GM12878 (cell line): ENCODE measurements around the gene TNP2. TPM values are rescaled to one million over a fixed set of nuclear protein-coding genes. Genes with fewer than 3 reads are reported as not detected.

Source experiments
- ATAC-seq: fragments of 200-7000 bp; cut with Tn5 transposase; 3 replicates; pipeline ENCODE4 v1.9.1; 2020; ENCODE audit warnings: mild to moderate bottlenecking, moderate library complexity
- BruUV-seq: library from RNA; stranded (reverse); fragments of 400-500 nt; replicated peaks from 2 replicates; lab custom pipeline; 2021; lab: Mats Ljungman, UMichigan
- CTCF ChIA-PET: fragments of 300-600 bp; sonication (Branson Sonifier 250); formaldehyde crosslinking; extraction: SDS; loops from one replicate; lab custom pipeline; 2021; ENCODE audit warnings: inconsistent platforms; lab: Yijun Ruan, JAX
- POLR2A ChIA-PET: fragments of 350-600 bp; formaldehyde crosslinking; extraction: SDS; loops from one replicate; lab custom pipeline; 2021; ENCODE audit warnings: inconsistent platforms; lab: Charles Lee
- RAD21 ChIA-PET: fragments of 300-600 bp; sonication (Branson Sonifier 250); formaldehyde crosslinking; loops from one replicate; lab custom pipeline; 2023; ENCODE audit warnings: antibody characterized with exemption; ENCODE audit not compliant: unreplicated experiment; lab: Charles Lee
- SMC1A ChIA-PET: fragments of 300-600 bp; sonication (Branson Sonifier 250); formaldehyde crosslinking; loops from one replicate; lab custom pipeline; 2023; ENCODE audit not compliant: unreplicated experiment, uncharacterized antibody; lab: Charles Lee
- DNase-seq: peaks from one replicate; pipeline ENCODE4 v3.0.0-alpha.2; 2011; ENCODE audit warnings: low read depth, low spot score
- FAIRE-seq: peaks from 3 replicates; lab custom pipeline; 2011; peaks lifted over from hg19 to GRCh38; lab: Jason Lieb, UNC
- H2AFZ ChIP-seq: 2 replicates; pipeline ENCODE4 v1.6.0; 2011; ENCODE audit warnings: low read depth, low read length, control low read depth; ENCODE audit not compliant: control insufficient read depth
- H3K27ac ChIP-seq: 2 replicates; pipeline ENCODE4 v1.5.1; 2011; ENCODE audit warnings: control low read depth; ENCODE audit not compliant: control insufficient read depth, insufficient read depth
- H3K27me3 ChIP-seq, 2 experiments: replicated peaks in 1 of 2; 2 replicates each; pipeline versions ENCODE4 v1.6.0 to v1.6.1; 2011; ENCODE audit warnings: low read length in 1 of 2; ENCODE audit not compliant: control insufficient read depth in 2 of 2, insufficient read depth in 2 of 2
- H3K36me3 ChIP-seq, 2 experiments: 2 replicates each; pipeline ENCODE4 v1.5.1; 2011; ENCODE audit warnings: low read length in 1 of 2; ENCODE audit not compliant: control insufficient read depth in 2 of 2, insufficient read depth in 2 of 2
- H3K4me1 ChIP-seq: 2 replicates; pipeline ENCODE4 v1.6.1; 2011; ENCODE audit warnings: mild to moderate bottlenecking, low read length, moderate library complexity, mixed read lengths; ENCODE audit not compliant: control insufficient read depth, insufficient read depth
- H3K4me2 ChIP-seq: 2 replicates; pipeline ENCODE4 v1.6.0; 2011; ENCODE audit warnings: control low read depth; ENCODE audit not compliant: control insufficient read depth, insufficient read depth
- H3K4me3 ChIP-seq: fragments of 200-600 bp; sonication (generic); 2 replicates; pipeline ENCODE4 v1.5.1; 2016
- H3K79me2 ChIP-seq: 2 replicates; pipeline ENCODE4 v1.6.0; 2011; ENCODE audit warnings: low read length; ENCODE audit not compliant: control insufficient read depth, insufficient read depth
- H3K9ac ChIP-seq: 2 replicates; pipeline ENCODE4 v1.8.0; 2011; ENCODE audit warnings: low read length, control low read depth, mixed read lengths; ENCODE audit not compliant: control insufficient read depth, insufficient read depth
- H3K9me3 ChIP-seq: replicated peaks from 3 replicates; pipeline ENCODE4 v1.5.1; 2011; ENCODE audit warnings: mild to moderate bottlenecking, low read length; ENCODE audit not compliant: control insufficient read depth, insufficient read depth
- H4K20me1 ChIP-seq: 2 replicates; pipeline ENCODE4 v1.6.0; 2011; ENCODE audit not compliant: control insufficient read depth, insufficient read depth
- BCL11A ChIP-seq: IDR thresholded peaks from 2 replicates; pipeline ENCODE4 v1.6.1; 2011; ENCODE audit warnings: low read depth, low read length
- CEBPB ChIP-seq, 2 experiments: fragments of 150-350 bp in 1 of 2; IDR thresholded peaks; 2 replicates each; pipeline ENCODE4 v1.6.1; 2012 to 2014; ENCODE audit warnings: low read depth in 2 of 2, low read length in 2 of 2, borderline replicate concordance in 1 of 2, inconsistent platforms in 1 of 2
- EGR1 ChIP-seq, 2 experiments: IDR thresholded peaks; 1 replicate in 1 of 2; 2 replicates in 1 of 2; pipeline ENCODE4 v1.6.1; 2011 to 2012; ENCODE audit warnings: low read depth in 2 of 2, low read length in 2 of 2, borderline replicate concordance in 1 of 2, mild to moderate bottlenecking in 1 of 2, moderate library complexity in 1 of 2
- MEF2A ChIP-seq: IDR thresholded peaks from 2 replicates; pipeline ENCODE4 v1.6.1; 2011; ENCODE audit warnings: low read depth, mild to moderate bottlenecking, low read length, moderate library complexity; ENCODE audit not compliant: insufficient read depth
- NFYB ChIP-seq: IDR thresholded peaks from 2 replicates; pipeline ENCODE4 v1.6.1; 2011; ENCODE audit warnings: low read depth, mild to moderate bottlenecking, low read length, improper control_type of control experiment, moderate library complexity; ENCODE audit not compliant: insufficient read depth
- PAX5 ChIP-seq: IDR thresholded peaks from 2 replicates; pipeline ENCODE4 v1.6.1; 2011; ENCODE audit warnings: low read depth, low read length, borderline replicate concordance
- RCOR1 ChIP-seq: conservative IDR thresholded peaks from 2 replicates; pipeline ENCODE4 v1.6.1; 2012; ENCODE audit warnings: low read depth, low read length, improper control_type of control experiment
- RFX5 ChIP-seq: IDR thresholded peaks from 2 replicates; pipeline ENCODE4 v1.6.1; 2011; ENCODE audit warnings: low read depth, low read length, improper control_type of control experiment
- SIX5 ChIP-seq: IDR thresholded peaks from 2 replicates; pipeline ENCODE4 v1.6.1; 2011; ENCODE audit warnings: mild to moderate bottlenecking, low read depth, low read length, moderate library complexity; ENCODE audit not compliant: severe bottlenecking
- SUPT20H ChIP-seq: IDR thresholded peaks from 2 replicates; pipeline ENCODE4 v1.6.1; 2011; ENCODE audit warnings: low read depth, mild to moderate bottlenecking, low read length, moderate library complexity, borderline replicate concordance; ENCODE audit not compliant: control insufficient read depth
- TAF1 ChIP-seq: IDR thresholded peaks from 2 replicates; pipeline ENCODE4 v1.6.1; 2011; ENCODE audit warnings: mild to moderate bottlenecking, low read depth, low read length, borderline replicate concordance
- YY1 ChIP-seq: IDR thresholded peaks from 2 replicates; pipeline ENCODE4 v1.6.1; 2011; ENCODE audit warnings: low read depth, mild to moderate bottlenecking, low read length
- ZSCAN29 ChIP-seq: fragments of 450-650 bp; IDR thresholded peaks from 2 replicates; pipeline ENCODE4 v1.6.1; 2017; ENCODE audit warnings: mild to moderate bottlenecking, moderate library complexity
- WGBS: methylation state at CpG from one replicate; pipeline ENCODE4 v1.1.6; 2016; ENCODE audit warnings: low lambda C conversion rate; ENCODE audit not compliant: insufficient replicate concordance, insufficient coverage; ENCODE audit errors: missing lambda C conversion rate; 5-methylcytosine and 5-hydroxymethylcytosine counted together
- in situ Hi-C: fragments of 300-500 bp; cut with MboI; formaldehyde crosslinking; loops from 9 replicates; pipeline ENCODE4 v1.14.3; 2018; ENCODE audit warnings: mixed read lengths
- intact Hi-C: fragments of 100-400 bp; cut with micrococcal nuclease; formaldehyde crosslinking; loops from one replicate; pipeline ENCODE4 v1.14.2; 2022; ENCODE audit not compliant: unreplicated experiment
- polyA plus RNA-seq, 11 experiments: library from polyadenylated mRNA; depleted of rRNA in 4 of 11; unstranded in 6 of 11; stranded (reverse) in 5 of 11; fragments of >200 nt; fragmentation: Nextera tagmentation in 4 of 11; fragmentation: Illumina TruSeq in 1 of 11; extraction: Ambion mirVana in 4 of 11; extraction: Trizol in 1 of 11; gene quantifications; 1 replicate in 1 of 11; 2 replicates in 10 of 11; pipeline versions ENCODE4 v1.2.1 to v1.2.3, GENCODE V29; 2011 to 2016; ENCODE audit warnings: inconsistent platforms in 2 of 11, missing spikeins in 2 of 11, low read depth in 1 of 11
- total RNA-seq, 4 experiments: library from RNA; depleted of rRNA in 3 of 4; stranded (reverse); fragments of >200 nt in 3 of 4; fragmentation: Illumina TruSeq in 1 of 4; extraction: Trizol in 1 of 4; gene quantifications; 2 replicates each; pipeline versions ENCODE4 v1.2.1 to v1.2.3, GENCODE V29; 2013 to 2021
- TF ChIP-seq, protein P1 (sequence below): fragments of 450-650 bp; IDR thresholded peaks from 2 replicates; pipeline ENCODE4 v1.6.1; 2017; ENCODE audit warnings: mild to moderate bottlenecking, moderate library complexity
- TF ChIP-seq, protein P2 (sequence below): fragments of 450-650 bp; IDR thresholded peaks from 2 replicates; pipeline ENCODE4 v1.6.1; 2014; ENCODE audit warnings: mild to moderate bottlenecking
- TF ChIP-seq, protein P3 (sequence below): IDR thresholded peaks from 2 replicates; pipeline ENCODE4 v1.6.1; 2011; ENCODE audit warnings: low read depth, low read length, improper control_type of control experiment, borderline replicate concordance
- TF ChIP-seq, protein P4 (sequence below): IDR thresholded peaks from 2 replicates; pipeline ENCODE4 v1.6.1; 2011; ENCODE audit warnings: low read depth, mild to moderate bottlenecking, low read length, moderate library complexity, borderline replicate concordance; ENCODE audit errors: extremely low read depth

Gene TNP2
- total and polyA plus RNA-seq, 10 of the 15 experiments (the other 5 are each of a cell fraction or from before 2014, with no cell fraction given): not detected

DNA sequence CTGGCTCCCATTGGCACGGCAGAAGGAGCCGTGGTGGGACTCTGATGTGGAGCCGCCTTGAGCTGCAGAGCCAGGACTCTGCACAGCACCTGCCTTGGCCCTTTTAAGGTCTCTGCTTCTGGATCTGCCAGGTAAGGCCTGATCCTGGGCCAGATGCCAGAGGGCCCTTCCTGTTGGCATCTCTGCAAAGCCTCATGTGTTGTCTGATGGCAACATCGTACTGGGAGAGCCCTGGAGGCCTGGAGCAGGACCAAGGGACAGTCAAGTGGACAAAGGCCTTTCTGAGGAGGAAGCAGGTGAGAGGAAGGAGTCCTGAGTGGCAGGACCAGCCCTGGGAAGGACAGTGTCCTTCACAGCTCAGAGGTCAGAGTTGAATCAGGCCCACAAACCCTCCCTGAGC, 39.2 kb downstream of the TNP2 start:
- no peak for FAIRE-seq
- Histone ChIP-seq H3K36me3 (no peaks in the 10 kb centered on the region), H3K27me3 (no peaks in the 10 kb centered on the region), H3K9ac (no peak overlapping the region), H3K27ac (no peak overlapping the region), H3K4me1 (peaks cover 39% of the 10 kb centered on the region), H3K79me2 (no peaks in the 10 kb centered on the region), H3K4me3 (no peak overlapping the region), H3K4me2 (no peak overlapping the region), H2AFZ (no peak overlapping the region), H4K20me1 (no peaks in the 10 kb centered on the region), H3K9me3 (no peaks in the 10 kb centered on the region)
- no peak for ATAC-seq
- DNase-seq: no peak
- ChIA-PET SMC1A (interaction anchor here (1.3 to 2.0 kb wide), 3 partner anchors 22 to 179 kb away, joined by 3 to 7 read pairs (median 3); no protein-coding TSS in a partner anchor), RAD21 (interaction anchor here (1.1 to 1.2 kb wide), 2 partner anchors 22 to 25 kb away, joined by 3 read pairs; no protein-coding TSS in a partner anchor), POLR2A (interaction anchor here (1.5 kb wide), 1 partner anchor 20 kb away, joined by 5 read pairs; no protein-coding TSS in a partner anchor), CTCF (no interaction called here)
- intact Hi-C loops (no loop called here), in situ Hi-C loops (no loop called here)
- TF ChIP-seq EGR1 (IDR thresholded peaks at IDR 0.05; ENCODE audit: borderline replicate concordance in 1 of 2, low read depth in 2 of 2, low read length in 2 of 2) (no peak), RFX5 (no peak), RCOR1 (no peak), PAX5 (no peak), NFYB (no peak), ZSCAN29 (no peak), SIX5 (no peak), YY1 (no peak), MEF2A (no peak), BCL11A (no peak), SUPT20H (no peak), TAF1 (no peak), CEBPB (IDR thresholded peaks at IDR 0.05; ENCODE audit: borderline replicate concordance in 1 of 2, low read depth in 2 of 2, low read length in 2 of 2) (no peak)
- TF ChIP-seq, protein P1, sequence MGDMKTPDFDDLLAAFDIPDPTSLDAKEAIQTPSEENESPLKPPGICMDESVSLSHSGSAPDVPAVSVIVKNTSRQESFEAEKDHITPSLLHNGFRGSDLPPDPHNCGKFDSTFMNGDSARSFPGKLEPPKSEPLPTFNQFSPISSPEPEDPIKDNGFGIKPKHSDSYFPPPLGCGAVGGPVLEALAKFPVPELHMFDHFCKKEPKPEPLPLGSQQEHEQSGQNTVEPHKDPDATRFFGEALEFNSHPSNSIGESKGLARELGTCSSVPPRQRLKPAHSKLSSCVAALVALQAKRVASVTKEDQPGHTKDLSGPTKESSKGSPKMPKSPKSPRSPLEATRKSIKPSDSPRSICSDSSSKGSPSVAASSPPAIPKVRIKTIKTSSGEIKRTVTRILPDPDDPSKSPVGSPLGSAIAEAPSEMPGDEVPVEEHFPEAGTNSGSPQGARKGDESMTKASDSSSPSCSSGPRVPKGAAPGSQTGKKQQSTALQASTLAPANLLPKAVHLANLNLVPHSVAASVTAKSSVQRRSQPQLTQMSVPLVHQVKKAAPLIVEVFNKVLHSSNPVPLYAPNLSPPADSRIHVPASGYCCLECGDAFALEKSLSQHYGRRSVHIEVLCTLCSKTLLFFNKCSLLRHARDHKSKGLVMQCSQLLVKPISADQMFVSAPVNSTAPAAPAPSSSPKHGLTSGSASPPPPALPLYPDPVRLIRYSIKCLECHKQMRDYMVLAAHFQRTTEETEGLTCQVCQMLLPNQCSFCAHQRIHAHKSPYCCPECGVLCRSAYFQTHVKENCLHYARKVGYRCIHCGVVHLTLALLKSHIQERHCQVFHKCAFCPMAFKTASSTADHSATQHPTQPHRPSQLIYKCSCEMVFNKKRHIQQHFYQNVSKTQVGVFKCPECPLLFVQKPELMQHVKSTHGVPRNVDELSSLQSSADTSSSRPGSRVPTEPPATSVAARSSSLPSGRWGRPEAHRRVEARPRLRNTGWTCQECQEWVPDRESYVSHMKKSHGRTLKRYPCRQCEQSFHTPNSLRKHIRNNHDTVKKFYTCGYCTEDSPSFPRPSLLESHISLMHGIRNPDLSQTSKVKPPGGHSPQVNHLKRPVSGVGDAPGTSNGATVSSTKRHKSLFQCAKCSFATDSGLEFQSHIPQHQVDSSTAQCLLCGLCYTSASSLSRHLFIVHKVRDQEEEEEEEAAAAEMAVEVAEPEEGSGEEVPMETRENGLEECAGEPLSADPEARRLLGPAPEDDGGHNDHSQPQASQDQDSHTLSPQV: no peak
- TF ChIP-seq, protein P2, sequence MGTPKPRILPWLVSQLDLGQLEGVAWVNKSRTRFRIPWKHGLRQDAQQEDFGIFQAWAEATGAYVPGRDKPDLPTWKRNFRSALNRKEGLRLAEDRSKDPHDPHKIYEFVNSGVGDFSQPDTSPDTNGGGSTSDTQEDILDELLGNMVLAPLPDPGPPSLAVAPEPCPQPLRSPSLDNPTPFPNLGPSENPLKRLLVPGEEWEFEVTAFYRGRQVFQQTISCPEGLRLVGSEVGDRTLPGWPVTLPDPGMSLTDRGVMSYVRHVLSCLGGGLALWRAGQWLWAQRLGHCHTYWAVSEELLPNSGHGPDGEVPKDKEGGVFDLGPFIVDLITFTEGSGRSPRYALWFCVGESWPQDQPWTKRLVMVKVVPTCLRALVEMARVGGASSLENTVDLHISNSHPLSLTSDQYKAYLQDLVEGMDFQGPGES: no peak
- TF ChIP-seq, protein P3, sequence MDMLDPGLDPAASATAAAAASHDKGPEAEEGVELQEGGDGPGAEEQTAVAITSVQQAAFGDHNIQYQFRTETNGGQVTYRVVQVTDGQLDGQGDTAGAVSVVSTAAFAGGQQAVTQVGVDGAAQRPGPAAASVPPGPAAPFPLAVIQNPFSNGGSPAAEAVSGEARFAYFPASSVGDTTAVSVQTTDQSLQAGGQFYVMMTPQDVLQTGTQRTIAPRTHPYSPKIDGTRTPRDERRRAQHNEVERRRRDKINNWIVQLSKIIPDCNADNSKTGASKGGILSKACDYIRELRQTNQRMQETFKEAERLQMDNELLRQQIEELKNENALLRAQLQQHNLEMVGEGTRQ: no peak
- TF ChIP-seq, protein P4, sequence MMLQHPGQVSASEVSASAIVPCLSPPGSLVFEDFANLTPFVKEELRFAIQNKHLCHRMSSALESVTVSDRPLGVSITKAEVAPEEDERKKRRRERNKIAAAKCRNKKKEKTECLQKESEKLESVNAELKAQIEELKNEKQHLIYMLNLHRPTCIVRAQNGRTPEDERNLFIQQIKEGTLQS: no peak
- BruUV-seq: no TSS peak
- 97% methylated on average over 4 of the region's 4 CpGs for WGBS
